CD4-positive, CD25-positive, alpha-beta regulatory T cell (primary cell): ENCODE results near the gene TMEM45A. TPM values are rescaled to one million over a fixed set of nuclear protein-coding genes. Genes with fewer than 3 reads are reported as not detected.

Source experiments
- ATAC-seq, 2 donors: fragments of 150-1000 bp; cut with Tn5 transposase; one replicate each; pipeline ENCODE4 v1.10.0; 2021; ENCODE audit warnings: low read depth in 2 of 2, moderate number of reproducible peaks in 2 of 2, moderate library complexity in 1 of 2
- DNase-seq, 3 donors: peaks; one replicate each; pipeline versions ENCODE4 v3.0.0 to v3.0.0-alpha.2; 2012 to 2022; ENCODE audit warnings: mixed read lengths in 1 of 3
- H3K27ac ChIP-seq: one replicate; pipeline ENCODE4 v1.7.0; 2013; ENCODE audit warnings: mild to moderate bottlenecking, low read length; ENCODE audit not compliant: insufficient read depth, poor library complexity, severe bottlenecking
- H3K27me3 ChIP-seq: one replicate; pipeline ENCODE4 v1.7.0; 2013; ENCODE audit warnings: low read length; ENCODE audit not compliant: control insufficient read depth, insufficient read depth
- H3K36me3 ChIP-seq: one replicate; pipeline ENCODE4 v1.7.0; 2013; ENCODE audit warnings: mild to moderate bottlenecking, low read length, moderate library complexity; ENCODE audit not compliant: control insufficient read depth, insufficient read depth
- H3K4me1 ChIP-seq: 2 replicates; pipeline ENCODE4 v1.7.0; 2013; ENCODE audit warnings: mild to moderate bottlenecking, low read length; ENCODE audit not compliant: insufficient read depth, control insufficient read depth, poor library complexity, severe bottlenecking
- H3K4me3 ChIP-seq: one replicate; pipeline ENCODE4 v1.7.0; 2013; ENCODE audit warnings: low read depth, mild to moderate bottlenecking, low read length, moderate library complexity
- H3K9me3 ChIP-seq, 2 experiments: 1 replicate in 1 of 2; 2 replicates in 1 of 2; pipeline ENCODE4 v1.7.0; 2013; ENCODE audit warnings: low read length in 2 of 2, mild to moderate bottlenecking in 1 of 2, moderate library complexity in 1 of 2; ENCODE audit not compliant: control insufficient read depth in 2 of 2
- H3K27ac Mint-ChIP-seq, 3 donors: one replicate each; pipeline ENCODE4 v1.8.0; 2020 to 2022; ENCODE audit warnings: mild to moderate bottlenecking in 3 of 3, mixed read lengths in 3 of 3, moderate library complexity in 2 of 3
- H3K27me3 Mint-ChIP-seq: one replicate; pipeline ENCODE4 v1.8.0; 2022; ENCODE audit warnings: mild to moderate bottlenecking, mixed read lengths
- H3K36me3 Mint-ChIP-seq: one replicate; pipeline ENCODE4 v1.8.0; 2020; ENCODE audit warnings: mixed read lengths
- H3K4me1 Mint-ChIP-seq, 4 donors: one replicate each; pipeline ENCODE4 v1.8.0; 2020 to 2022; ENCODE audit warnings: mixed read lengths in 4 of 4, mild to moderate bottlenecking in 1 of 4
- H3K4me3 Mint-ChIP-seq, 4 donors: one replicate each; pipeline ENCODE4 v1.8.0; 2020 to 2022; ENCODE audit warnings: mild to moderate bottlenecking in 4 of 4, mixed read lengths in 4 of 4, moderate library complexity in 3 of 4
- H3K9me3 Mint-ChIP-seq, 7 donors: one replicate each; pipeline ENCODE4 v1.8.0; 2020 to 2022; ENCODE audit warnings: mixed read lengths in 7 of 7, mild to moderate bottlenecking in 3 of 7, moderate library complexity in 2 of 7
- polyA plus RNA-seq, 4 donors: library from polyadenylated mRNA; unstranded; fragments of 300-500 nt; fragmentation: Illumina TruSeq; gene quantifications; one replicate each; pipeline ENCODE4 v1.2.3, GENCODE V29; 2021
- total RNA-seq: library from RNA; stranded (reverse); gene quantifications from one replicate; pipeline ENCODE4 v1.2.3, GENCODE V29; 2022

Gene TMEM45A
- total and polyA plus RNA-seq, 5 donors from 2014 or later = 0.39 TPM; not detected in 4

GRCh38 chr3:100456745-100457144, 35.7 kb upstream of the TMEM45A start:
- H3K9me3 ChIP-seq = no peaks in the 10 kb centered on the region
- H3K4me3 ChIP-seq = no peak overlapping the region
- Mint-ChIP-seq H3K4me1 (no peaks in the 10 kb centered on the region), H3K4me3 (no peak overlapping the region), H3K36me3 (peaks cover 5% of the 10 kb centered on the region), H3K9me3 (peaks cover 0 to 2% (median 0%) of the 10 kb centered on the region in 7 donors), H3K27ac (no peak overlapping the region), H3K27me3 (no peaks in the 10 kb centered on the region)
- H3K27ac ChIP-seq = no peak overlapping the region
- no peaks in the 10 kb centered on the region for H3K36me3 ChIP-seq
- no peaks in the 10 kb centered on the region for H3K27me3 ChIP-seq
- ATAC-seq = no peak
- no peak for DNase-seq
- no peaks in the 10 kb centered on the region for H3K4me1 ChIP-seq

GRCh38 chr3:100457811-100458210, 34.6 kb upstream of the TMEM45A start:
- H3K27ac Mint-ChIP-seq = no peak overlapping the region
- Histone ChIP-seq H3K4me3 (no peak overlapping the region), H3K9me3 (no peaks in the 10 kb centered on the region), H3K4me1 (no peaks in the 10 kb centered on the region), H3K27me3 (no peaks in the 10 kb centered on the region), H3K27ac (no peak overlapping the region), H3K36me3 (no peaks in the 10 kb centered on the region)
- peaks cover under 1% of the 10 kb centered on the region for H3K36me3 Mint-ChIP-seq
- no peak for ATAC-seq
- H3K4me1 Mint-ChIP-seq = no peaks in the 10 kb centered on the region
- no peak for DNase-seq
- peaks cover 0 to 2% (median 0%) of the 10 kb centered on the region in 7 donors for H3K9me3 Mint-ChIP-seq
- H3K27me3 Mint-ChIP-seq = no peaks in the 10 kb centered on the region
- no peak overlapping the region for H3K4me3 Mint-ChIP-seq

GRCh38 chr3:100458814-100459213, 33.6 kb upstream of the TMEM45A start:
- H3K27me3 ChIP-seq = no peaks in the 10 kb centered on the region
- no peaks in the 10 kb centered on the region for H3K36me3 ChIP-seq
- no peaks in the 10 kb centered on the region for H3K9me3 ChIP-seq
- peaks cover 0 to 2% (median 0%) of the 10 kb centered on the region in 7 donors for H3K9me3 Mint-ChIP-seq
- H3K4me1 ChIP-seq = no peaks in the 10 kb centered on the region
- H3K36me3 Mint-ChIP-seq = no peaks in the 10 kb centered on the region
- H3K4me3 ChIP-seq = no peak overlapping the region
- H3K4me1 Mint-ChIP-seq = no peaks in the 10 kb centered on the region
- ATAC-seq (no peak), DNase-seq (no peak)
- H3K27me3 Mint-ChIP-seq = peaks cover 5% of the 10 kb centered on the region
- H3K27ac Mint-ChIP-seq = no peak overlapping the region
- no peak overlapping the region for H3K27ac ChIP-seq
- no peak overlapping the region for H3K4me3 Mint-ChIP-seq

- Mint-ChIP-seq H3K27ac (no peak overlapping the region), H3K27me3 (peaks cover 14% of the 10 kb centered on the region), H3K4me1 (peaks cover 0 to 6% (median 2%) of the 10 kb centered on the region in 4 donors), H3K4me3 (no peak overlapping the region), H3K9me3 (peaks cover 0 to 4% (median 0%) of the 10 kb centered on the region in 7 donors), H3K36me3 (no peaks in the 10 kb centered on the region)
- Histone ChIP-seq H3K9me3 (no peaks in the 10 kb centered on the region), H3K4me3 (no peak overlapping the region), H3K27me3 (no peaks in the 10 kb centered on the region), H3K36me3 (no peaks in the 10 kb centered on the region), H3K4me1 (no peaks in the 10 kb centered on the region), H3K27ac (no peak overlapping the region)
- ATAC-seq = no peak
- peak in 1 of 3 donors; percentile 49 for DNase-seq
These were observed 29.4 kb upstream of the TMEM45A start for GRCh38 chr3:100463002-100463401.

- H3K4me1 ChIP-seq = no peaks in the 10 kb centered on the region
- H3K36me3 ChIP-seq = no peaks in the 10 kb centered on the region
- Mint-ChIP-seq H3K4me3 (no peak overlapping the region), H3K27ac (no peak overlapping the region), H3K9me3 (peaks cover 0 to 6% (median 2%) of the 10 kb centered on the region in 7 donors), H3K4me1 (peaks cover 0 to 6% (median 2%) of the 10 kb centered on the region in 4 donors), H3K27me3 (peaks cover 14% of the 10 kb centered on the region), H3K36me3 (no peaks in the 10 kb centered on the region)
- H3K27ac ChIP-seq = no peak overlapping the region
- peaks cover 0 to 4% of the 10 kb centered on the region in 2 experiments for H3K9me3 ChIP-seq
- H3K27me3 ChIP-seq = no peaks in the 10 kb centered on the region
- H3K4me3 ChIP-seq = no peak overlapping the region
- ATAC-seq (no peak), DNase-seq (no peak)
These were observed 28.7 kb upstream of the TMEM45A start for GRCh38 chr3:100463646-100464155.

GRCh38 chr3:100465892-100466777, 26.3 kb upstream of the TMEM45A start:
- peaks cover 4% of the 10 kb centered on the region for H3K36me3 Mint-ChIP-seq
- peaks cover 0 to 14% (median 3%) of the 10 kb centered on the region in 7 donors for H3K9me3 Mint-ChIP-seq
- no peaks in the 10 kb centered on the region for H3K4me1 ChIP-seq
- no peak overlapping the region for H3K4me3 Mint-ChIP-seq
- H3K36me3 ChIP-seq = no peaks in the 10 kb centered on the region
- H3K27me3 Mint-ChIP-seq = peaks cover 14% of the 10 kb centered on the region
- no peaks in the 10 kb centered on the region for H3K27me3 ChIP-seq
- H3K4me1 Mint-ChIP-seq = peaks cover 0 to 6% (median 2%) of the 10 kb centered on the region in 4 donors
- H3K27ac ChIP-seq = no peak overlapping the region
- no peak overlapping the region for H3K4me3 ChIP-seq
- H3K9me3 ChIP-seq = peaks cover 0 to 4% of the 10 kb centered on the region in 2 experiments
- DNase-seq = peak in 1 of 3 donors; percentile 13
- ATAC-seq = no peak
- peak overlapping the region in 2 of 3 donors; percentile 33 to 47 for H3K27ac Mint-ChIP-seq

GRCh38 chr3:100467133-100467532, 25.3 kb upstream of the TMEM45A start:
- no peak overlapping the region for H3K27ac ChIP-seq
- H3K4me3 Mint-ChIP-seq = no peak overlapping the region

More at GRCh38 chr3:100467133-100467532, 25.3 kb upstream of the TMEM45A start:
- H3K36me3 ChIP-seq = no peaks in the 10 kb centered on the region
- Mint-ChIP-seq H3K4me1 (peaks cover 0 to 6% (median 2%) of the 10 kb centered on the region in 4 donors), H3K27ac (no peak overlapping the region), H3K36me3 (peaks cover 4% of the 10 kb centered on the region), H3K9me3 (peaks cover 0 to 14% (median 3%) of the 10 kb centered on the region in 7 donors), H3K27me3 (peaks cover 14% of the 10 kb centered on the region)
- H3K9me3 ChIP-seq = peaks cover 0 to 4% of the 10 kb centered on the region in 2 experiments
- H3K27me3 ChIP-seq = no peaks in the 10 kb centered on the region
- no peak for DNase-seq
- no peak overlapping the region for H3K4me3 ChIP-seq
- no peaks in the 10 kb centered on the region for H3K4me1 ChIP-seq
- no peak for ATAC-seq
